ENCODE data around the gene AFAP1.

The AFAP1 gene

GRCh38 chr4:7910952-7911578, 28.6 kb downstream of the AFAP1 start:
- no peak for DNase-seq

DNA sequence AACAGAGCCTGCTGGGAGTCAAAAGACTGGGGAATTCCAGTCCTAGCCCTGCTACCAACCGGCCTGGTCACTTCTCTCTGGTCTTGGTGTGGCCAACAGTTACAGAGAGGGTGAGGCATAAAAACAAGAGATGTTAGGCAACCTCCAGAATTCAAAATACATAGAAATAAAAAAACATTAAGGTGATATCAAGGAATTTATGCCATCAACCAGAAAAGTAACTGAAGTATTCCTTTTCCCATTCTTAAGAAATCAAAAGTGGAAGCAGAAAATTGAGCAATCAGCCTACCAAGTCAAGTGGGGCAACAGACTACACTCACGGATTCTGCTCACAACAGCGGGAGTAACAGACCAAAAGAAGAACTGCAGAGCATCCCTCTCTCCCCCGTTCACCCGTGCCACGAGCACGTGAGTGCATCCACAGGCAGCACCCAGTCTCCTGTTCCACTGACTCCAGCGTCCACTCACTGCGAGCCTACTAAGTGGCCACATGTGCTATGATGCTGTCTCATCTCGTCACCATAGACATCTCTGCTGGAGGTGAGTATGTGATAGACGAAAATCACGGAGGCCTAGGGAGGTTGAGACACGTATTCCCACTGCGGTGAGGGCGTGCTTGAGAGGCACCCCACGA, 29.3 kb downstream of the AFAP1 start:
- no peak for DNase-seq

GRCh38 chr4:7909463-7910262, 30.0 kb downstream of the AFAP1 start:
- no peak for DNase-seq

DNA sequence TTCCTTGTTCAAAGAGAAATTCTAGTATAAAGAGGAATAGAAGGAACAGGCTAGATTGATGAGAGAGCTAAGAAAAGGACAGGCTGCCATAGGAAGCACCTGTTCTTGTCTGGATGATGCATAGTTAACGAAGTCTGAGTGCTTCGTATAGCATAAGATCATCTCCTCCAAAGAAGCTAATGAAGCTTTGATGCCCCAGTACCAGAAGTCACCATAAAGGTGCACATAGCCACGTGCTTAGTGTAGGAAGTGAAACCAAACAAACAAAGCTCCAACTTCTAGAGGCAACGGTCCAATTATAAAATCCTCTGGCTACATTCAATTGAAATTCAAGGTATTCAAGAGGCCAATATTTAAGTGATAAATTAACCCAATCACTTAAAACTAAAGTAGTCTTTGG, 31.0 kb downstream of the AFAP1 start:
- DNase-seq, result no peak

DNA sequence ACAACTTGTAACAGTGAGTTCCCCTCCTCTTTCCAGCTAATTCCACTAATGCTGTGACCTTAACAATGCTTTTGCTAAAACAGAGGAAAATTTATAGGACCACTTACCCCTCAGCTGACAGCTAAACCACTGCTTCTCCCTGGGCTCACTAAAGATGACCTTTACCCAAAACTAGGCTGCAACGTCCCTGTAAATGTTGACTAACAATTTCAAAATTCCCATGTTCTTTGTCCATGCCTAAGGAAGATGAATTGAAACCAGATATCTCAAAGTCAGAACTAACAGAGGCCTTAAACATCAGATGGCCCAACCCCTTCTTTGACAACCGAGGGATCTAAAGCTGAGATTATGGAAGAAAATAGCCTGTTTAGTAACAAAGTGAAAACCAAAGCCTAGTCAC, 32.5 kb downstream of the AFAP1 start:
- DNase-seq, result no peak

GRCh38 chr4:7906171-7906701, 33.4 kb downstream of the AFAP1 start:
- no peak for DNase-seq

GRCh38 chr4:7904952-7905915, 34.4 kb downstream of the AFAP1 start:
- DNase-seq, result no peak

DNA sequence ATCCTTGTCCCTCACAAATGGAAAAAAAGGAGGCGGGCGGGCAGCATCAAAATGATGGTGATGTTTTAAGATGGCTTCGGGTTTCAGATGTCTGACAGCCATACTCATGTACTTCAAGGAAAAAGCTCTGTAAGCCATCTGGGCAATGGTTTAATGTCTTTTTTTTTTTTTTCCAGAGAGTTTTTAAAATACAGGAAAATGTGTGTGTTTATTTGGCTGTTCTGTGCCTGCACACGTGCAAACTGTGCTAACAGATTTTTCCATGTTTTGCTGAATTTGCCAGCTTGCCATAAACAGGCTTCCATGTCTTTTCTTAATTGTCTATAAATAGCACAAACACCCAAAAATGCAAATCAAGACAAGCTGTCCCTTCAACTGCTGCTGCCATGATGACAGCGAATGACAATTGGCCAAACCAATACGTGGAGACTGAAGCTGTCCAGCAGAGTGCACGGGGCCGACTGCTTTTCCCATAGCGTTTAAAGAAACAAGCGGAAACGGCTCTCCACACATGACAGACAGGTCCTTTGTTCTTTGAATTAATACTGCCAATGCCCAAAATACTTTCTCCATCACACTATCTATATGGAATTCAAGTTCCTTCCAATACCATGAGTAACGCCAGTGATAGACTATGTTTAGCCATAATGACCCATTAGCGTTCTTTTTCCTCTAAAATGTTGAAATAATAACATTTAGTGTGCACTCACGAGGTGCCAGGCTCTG, 35.7 kb downstream of the AFAP1 start:
- DNase-seq, result no peak

DNA sequence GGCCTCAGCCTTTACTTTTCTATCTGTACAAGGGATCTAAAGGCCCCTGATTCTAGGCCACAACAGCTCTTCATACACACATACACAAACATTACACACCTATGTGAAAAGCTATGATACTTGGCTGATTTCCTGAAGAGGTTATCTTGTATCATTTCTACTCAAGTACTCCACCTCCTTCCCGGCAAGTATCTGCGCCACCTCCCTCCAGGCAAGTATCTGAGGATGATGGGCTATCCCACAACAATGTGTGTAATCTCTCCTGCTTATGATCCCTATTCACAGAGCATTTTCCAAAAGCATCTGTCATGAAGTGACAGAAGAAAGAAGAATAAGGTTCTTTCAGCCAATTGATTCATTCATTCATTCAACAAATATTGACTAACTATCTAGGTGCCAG, 36.8 kb downstream of the AFAP1 start:
- DNase-seq, result no peak

DNA sequence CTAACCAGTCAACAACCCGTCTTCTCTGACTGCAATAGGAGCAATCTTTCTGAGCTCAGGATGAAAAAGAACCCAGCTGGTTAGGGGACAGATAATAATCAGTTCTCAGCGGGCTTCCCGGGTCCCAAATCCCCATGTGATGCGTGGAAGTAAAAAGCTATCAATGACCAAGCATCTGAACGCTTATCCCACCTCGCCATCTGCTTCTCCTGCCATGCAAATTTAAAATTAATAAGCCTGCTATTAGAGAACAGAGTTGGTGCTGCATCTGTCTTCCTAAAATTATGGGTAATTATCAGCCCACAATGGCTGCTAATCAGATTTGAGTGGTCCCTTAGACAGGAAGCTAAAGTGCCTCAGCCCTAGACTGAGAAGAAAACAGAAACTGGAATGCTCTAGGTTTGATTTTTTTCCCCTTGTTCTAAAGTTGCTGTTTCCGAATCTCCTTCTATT, 37.5 kb downstream of the AFAP1 start:
- DNase-seq, result no peak

- no peak for DNase-seq
These were observed 38.3 kb downstream of the AFAP1 start for GRCh38 chr4:7901311-7901885.

DNA sequence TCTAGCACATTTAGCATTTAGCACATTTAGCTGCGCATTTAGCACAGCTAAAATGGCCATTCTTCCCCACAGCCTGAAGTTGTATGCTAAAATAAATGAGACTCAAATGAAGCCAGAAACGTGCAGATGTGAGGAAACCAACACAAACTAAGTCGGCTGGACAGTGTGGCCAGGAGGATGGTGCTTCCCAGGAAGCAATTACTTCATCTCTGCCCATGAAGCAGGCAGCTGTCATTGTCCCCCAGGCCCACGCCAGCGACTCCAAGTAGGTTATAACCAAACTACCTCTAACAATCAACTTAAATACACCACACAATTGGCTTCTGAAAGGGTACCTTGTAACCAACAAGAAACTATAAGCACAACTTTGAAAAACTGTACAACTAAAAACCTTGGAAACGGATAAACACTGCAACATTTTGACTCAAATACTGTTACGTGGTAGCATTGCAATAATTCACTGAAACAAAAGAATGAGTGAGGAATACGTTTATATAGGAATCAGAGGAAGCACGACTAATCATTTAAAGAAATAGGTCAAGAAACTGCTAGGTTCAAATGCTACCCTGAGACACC, 39.2 kb downstream of the AFAP1 start:
- DNase-seq, result no peak

- DNase-seq, result no peak
These were observed 40.3 kb downstream of the AFAP1 start for GRCh38 chr4:7899184-7899869.

DNA sequence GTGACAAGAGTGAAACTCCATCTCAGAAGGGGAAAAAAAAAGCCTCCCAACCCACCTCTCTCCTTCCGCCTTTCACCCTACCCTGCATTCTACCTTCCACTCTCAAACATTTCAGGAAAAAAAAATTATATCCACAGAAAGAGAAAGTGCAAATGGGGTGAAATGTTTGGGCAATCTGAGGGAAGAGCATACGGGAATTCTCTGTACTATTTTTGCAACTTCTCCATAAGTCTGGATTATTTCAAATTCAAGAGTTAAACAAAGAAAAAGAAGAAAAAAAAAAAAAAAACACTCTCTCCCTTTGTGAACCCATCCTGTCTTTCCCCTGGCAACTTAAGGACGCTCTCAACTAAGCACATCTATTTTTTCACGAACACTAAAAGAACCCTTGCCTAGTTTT, 41.3 kb downstream of the AFAP1 start:
- no peak for DNase-seq

DNA sequence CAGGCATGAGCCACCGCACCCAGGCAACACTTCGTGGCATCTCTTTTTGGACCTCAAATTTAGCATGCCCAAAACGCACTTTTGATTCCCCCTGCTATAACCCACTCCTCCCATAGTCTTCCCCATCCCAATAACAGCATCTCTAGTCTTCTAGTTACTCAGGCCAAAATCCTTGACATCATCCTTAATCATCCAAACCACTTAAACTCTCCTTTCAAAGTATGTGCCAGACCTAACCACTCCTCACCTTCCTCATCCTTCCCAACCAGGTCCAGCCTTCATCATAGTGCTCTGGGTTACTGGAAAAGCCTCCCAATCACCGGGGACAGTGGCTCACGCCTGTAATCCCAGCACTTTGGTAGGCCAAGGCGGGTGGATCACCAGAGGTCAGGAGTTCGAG, 41.9 kb downstream of the AFAP1 start:
- DNase-seq, result no peak

DNA sequence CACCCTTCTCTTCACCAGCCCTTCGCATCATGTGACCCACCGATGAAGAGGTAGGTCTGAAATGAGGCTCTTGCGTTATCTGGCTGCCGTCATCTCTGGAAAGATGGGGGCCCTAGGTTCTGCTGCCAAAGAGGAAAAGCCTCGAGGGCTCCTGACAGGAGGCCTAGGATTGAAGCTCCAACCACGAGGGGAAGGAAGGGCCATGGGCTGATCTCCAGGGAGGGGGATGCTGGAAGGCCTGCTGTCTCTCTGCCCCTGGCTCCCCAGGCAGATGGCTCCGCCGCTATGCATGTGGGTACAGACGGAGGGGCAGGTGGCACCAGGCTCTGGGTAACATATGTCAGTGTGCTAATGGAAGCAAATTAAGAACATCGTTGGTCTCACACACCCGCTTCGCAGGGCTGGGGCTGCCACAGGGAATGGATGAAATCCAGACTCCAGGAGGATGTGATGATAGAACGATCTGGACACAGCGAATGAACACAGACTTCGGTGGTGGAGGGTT, 44.9 kb downstream of the AFAP1 start:
- DNase-seq, result no peak

- no peak for DNase-seq
These were observed 45.5 kb downstream of the AFAP1 start for GRCh38 chr4:7894098-7894676.

DNA sequence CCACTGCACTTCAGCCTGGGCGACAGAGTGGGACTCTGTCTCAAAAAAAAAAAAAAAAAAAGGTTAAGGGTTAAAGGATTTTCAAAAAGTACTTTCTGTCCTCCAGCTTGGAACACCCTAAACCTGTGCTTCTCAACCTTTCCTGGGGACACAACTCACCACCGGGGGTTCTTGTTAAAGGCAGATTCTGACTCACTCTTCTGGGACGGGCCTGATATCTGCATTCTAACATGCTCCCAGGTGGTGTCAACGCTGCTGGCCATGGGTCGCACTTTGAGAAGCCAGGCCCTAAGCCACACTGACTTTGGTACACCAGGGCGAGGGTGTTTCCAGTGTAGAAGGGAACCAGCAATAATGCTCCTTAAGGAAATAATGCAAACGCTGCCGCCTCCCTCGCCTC, 46.1 kb downstream of the AFAP1 start:
- no peak for DNase-seq

DNA sequence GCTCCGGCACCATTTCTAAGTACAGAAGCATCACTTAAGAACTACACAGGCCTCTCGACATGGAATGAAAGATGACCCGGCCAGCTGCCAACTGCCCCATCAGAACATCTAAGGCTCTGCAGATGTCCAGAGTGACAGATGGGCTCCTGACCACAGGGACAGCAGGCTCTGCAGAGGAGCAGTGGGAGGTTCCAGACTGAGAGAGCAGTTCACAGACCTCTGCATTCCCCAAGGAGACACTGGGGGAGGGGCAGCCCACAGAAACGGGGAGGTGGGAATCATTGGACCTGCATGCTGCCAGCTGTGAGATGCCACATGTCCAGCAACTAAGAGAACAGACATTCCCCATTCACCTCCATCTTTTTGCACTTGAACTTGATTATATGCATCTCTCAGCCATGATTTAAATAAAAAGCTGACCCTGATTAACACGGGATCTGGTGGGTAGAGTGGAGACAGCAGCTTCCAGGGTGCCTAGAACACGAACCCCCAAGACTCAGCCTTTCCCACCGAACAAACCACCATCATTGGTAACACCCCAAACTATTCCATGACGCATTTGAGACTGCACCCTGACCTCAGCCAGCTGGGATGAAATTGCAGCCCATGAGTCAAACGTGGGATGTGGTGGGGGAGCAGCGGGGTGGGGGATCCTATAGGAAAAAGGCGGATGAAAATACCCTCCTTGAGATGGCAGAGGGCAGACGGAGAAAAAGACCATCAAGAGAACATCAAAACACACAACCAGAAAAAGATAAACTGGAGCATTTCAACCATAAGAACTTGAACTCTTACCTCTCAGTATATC, 47.2 kb downstream of the AFAP1 start:
- no peak for DNase-seq
